Measurements from ENCODE around the gene PPIL1. TPM values are rescaled to one million over a fixed set of nuclear protein-coding genes. Genes with fewer than 3 reads are reported as not detected.
A peak's percentile ranks its signal among the peaks of the same experiment; 100 is the strongest.

Gene PPIL1
- total RNA-seq, 1 donor from 2014 or later, result 18.9 TPM

DNA sequence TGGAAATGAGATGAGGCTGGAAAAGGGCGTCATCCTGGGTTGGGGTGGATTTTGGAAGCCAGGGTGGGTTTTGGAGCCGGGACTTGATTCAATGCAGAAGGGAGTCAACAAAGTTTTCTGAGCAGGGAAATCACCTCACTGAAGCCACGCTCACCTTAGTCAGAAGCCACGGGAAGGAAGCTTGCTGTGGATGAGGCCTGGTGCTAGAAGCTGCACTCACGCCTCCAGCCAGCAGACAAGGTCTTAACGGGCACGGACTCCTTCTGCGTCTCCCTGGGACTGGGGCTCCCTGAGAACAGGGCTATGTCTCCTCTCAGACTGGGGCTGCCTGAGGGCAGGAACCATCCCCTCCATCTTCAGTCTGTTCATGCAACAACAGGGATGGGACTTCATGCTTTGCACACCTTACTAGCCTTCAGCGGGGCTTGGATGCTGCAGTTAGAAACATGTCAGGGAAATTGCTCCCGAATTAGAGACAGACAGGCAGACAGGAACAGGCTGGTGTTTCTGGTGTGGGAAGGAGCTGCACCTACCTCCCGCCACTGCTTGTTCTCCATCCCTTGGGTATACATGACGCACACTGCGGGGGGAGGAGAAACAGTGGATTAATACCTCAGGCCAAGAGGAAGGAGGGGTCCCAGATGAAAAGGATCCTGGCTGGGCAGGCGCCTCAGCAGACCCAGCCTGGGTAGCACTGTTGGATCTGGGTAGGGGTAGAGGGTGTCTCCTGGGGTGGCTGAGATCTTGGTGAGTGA, 52.8 kb downstream of the PPIL1 start:
- H3K9me3 ChIP-seq, result no peaks in the 10 kb centered on the region
- peaks cover 19% of the 10 kb centered on the region for H3K4me1 ChIP-seq
- no peaks in the 10 kb centered on the region for H3K36me3 ChIP-seq
- no peaks in the 10 kb centered on the region for H3K27me3 ChIP-seq
- no peak overlapping the region for H3K4me3 ChIP-seq
- intact Hi-C loops (cut with DNase I), result no loop called here
- TF ChIP-seq, protein P1, sequence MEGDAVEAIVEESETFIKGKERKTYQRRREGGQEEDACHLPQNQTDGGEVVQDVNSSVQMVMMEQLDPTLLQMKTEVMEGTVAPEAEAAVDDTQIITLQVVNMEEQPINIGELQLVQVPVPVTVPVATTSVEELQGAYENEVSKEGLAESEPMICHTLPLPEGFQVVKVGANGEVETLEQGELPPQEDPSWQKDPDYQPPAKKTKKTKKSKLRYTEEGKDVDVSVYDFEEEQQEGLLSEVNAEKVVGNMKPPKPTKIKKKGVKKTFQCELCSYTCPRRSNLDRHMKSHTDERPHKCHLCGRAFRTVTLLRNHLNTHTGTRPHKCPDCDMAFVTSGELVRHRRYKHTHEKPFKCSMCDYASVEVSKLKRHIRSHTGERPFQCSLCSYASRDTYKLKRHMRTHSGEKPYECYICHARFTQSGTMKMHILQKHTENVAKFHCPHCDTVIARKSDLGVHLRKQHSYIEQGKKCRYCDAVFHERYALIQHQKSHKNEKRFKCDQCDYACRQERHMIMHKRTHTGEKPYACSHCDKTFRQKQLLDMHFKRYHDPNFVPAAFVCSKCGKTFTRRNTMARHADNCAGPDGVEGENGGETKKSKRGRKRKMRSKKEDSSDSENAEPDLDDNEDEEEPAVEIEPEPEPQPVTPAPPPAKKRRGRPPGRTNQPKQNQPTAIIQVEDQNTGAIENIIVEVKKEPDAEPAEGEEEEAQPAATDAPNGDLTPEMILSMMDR (IDR thresholded peaks at IDR 0.05), result no peak
- TF ChIP-seq POLR2A (IDR thresholded peaks at IDR 0.05) (no peak), POLR2AphosphoS5 (IDR thresholded peaks at IDR 0.05; ENCODE audit: insufficient read depth in 1 of 2, low read depth in 1 of 2) (no peak)
- H3K27ac ChIP-seq, result peak overlapping the region; percentile 25
- no peak for DNase-seq (ENCODE audit: extremely low spot score in 2 of 2)

DNA sequence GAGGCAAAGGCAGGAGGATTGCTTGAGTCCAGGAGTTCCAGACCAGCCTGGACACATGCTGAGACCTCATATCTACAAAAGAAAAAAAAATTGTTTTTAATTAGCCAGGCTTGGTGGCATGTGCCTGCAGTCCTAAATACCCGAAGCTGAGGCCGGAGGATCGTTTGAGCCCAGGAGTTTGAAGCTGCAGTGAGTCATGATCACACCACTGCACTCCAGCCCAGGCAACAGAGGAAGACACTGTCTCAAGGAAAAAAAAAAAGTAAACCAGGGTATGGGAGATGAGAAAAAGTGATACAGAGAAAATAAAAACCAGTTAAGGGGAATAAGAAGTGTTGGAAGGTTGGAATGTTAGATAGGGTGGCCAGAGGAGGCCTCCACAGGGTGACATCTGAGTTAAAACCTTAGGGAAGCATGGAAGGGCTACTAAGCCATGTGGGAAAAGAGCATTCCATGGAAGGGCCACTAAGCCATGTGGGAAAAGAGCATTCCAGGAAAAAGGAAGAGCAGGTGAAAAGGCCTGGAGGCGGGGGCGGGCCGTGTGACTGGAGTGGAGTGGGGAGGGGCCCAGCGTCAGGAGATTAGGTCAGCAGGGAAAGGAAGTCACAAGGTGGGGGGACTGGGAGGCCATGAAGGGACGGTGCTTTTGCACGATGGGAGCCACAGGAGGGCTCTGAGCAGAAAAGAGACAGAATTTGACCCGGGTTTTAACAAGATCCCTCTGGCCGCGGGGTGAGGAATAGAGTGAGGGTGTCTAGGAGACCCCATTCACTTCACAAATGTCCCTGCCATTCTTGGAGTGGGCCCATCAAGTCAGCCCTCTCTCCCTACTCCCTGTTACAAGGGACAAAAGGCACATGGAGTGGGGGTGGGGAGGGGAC, 53.7 kb downstream of the PPIL1 start:
- peaks cover 10% of the 10 kb centered on the region for H3K4me1 ChIP-seq
- H3K9me3 ChIP-seq, result no peaks in the 10 kb centered on the region
- peak overlapping the region; percentile 25 for H3K27ac ChIP-seq
- H3K36me3 ChIP-seq, result no peaks in the 10 kb centered on the region
- intact Hi-C loops (cut with DNase I), result no loop called here
- DNase-seq (ENCODE audit: extremely low spot score in 2 of 2), result no peak
- TF ChIP-seq POLR2AphosphoS5 (IDR thresholded peaks at IDR 0.05; ENCODE audit: insufficient read depth in 1 of 2, low read depth in 1 of 2) (no peak), POLR2A (IDR thresholded peaks at IDR 0.05) (no peak)
- TF ChIP-seq, protein P1 (IDR thresholded peaks at IDR 0.05), result no peak
- no peak overlapping the region for H3K4me3 ChIP-seq
- H3K27me3 ChIP-seq, result no peaks in the 10 kb centered on the region

DNA sequence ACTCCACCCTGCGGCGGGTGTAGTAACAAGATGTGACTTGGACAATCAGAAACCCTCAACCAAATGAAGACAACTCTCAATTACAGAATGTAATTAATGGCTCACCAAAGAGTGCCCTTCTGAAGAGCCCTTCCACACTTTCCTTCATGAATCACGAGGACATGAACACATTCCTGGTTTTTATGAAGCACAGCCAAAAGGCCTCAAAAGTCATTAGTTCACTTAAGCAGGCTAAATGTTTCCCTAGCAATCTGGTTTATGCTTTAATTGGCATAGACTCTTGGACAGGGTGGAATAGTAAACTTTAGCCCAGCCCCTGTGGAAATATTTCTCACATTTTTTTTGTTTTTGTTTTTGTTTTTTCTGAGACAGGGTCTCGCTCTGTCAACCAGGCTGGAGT, 55.8 kb downstream of the PPIL1 start:
- intact Hi-C loops (cut with DNase I), result no loop called here
- no peaks in the 10 kb centered on the region for H3K27me3 ChIP-seq
- no peak for DNase-seq (ENCODE audit: extremely low spot score in 2 of 2)
- no peak overlapping the region for H3K27ac ChIP-seq
- TF ChIP-seq POLR2AphosphoS5 (IDR thresholded peaks at IDR 0.05; ENCODE audit: insufficient read depth in 1 of 2, low read depth in 1 of 2), result no peak
- no peak for TF ChIP-seq POLR2A (IDR thresholded peaks at IDR 0.05)
- TF ChIP-seq, protein P1 (IDR thresholded peaks at IDR 0.05), result no peak
- H3K4me3 ChIP-seq, result no peak overlapping the region
- H3K4me1 ChIP-seq, result peaks cover 8% of the 10 kb centered on the region
- H3K9me3 ChIP-seq, result no peaks in the 10 kb centered on the region
- no peaks in the 10 kb centered on the region for H3K36me3 ChIP-seq

DNA sequence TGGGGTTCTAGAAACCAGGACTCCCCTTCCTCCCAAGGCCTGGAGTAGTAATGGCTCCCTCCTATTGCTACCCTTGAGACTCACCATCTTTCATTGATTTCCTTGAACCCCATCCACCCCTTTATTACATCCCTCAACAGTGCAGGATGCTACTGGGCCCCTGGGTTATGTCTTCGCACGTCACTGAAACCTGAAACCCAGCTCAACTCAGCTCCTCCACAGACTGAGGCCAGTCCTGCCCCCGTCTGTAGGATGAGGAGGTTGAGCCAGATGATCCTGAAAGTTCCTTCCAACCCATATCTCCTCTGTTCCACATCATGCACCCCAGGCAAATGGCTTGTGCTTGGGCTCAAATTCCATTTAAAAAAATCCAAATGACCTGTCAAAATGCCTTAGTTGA, 56.8 kb downstream of the PPIL1 start:
- Histone ChIP-seq H3K36me3 (no peaks in the 10 kb centered on the region), H3K27ac (no peak overlapping the region), H3K27me3 (no peaks in the 10 kb centered on the region), H3K4me1 (peaks cover 8% of the 10 kb centered on the region), H3K9me3 (no peaks in the 10 kb centered on the region), H3K4me3 (no peak overlapping the region)
- no peak for TF ChIP-seq POLR2AphosphoS5 (IDR thresholded peaks at IDR 0.05; ENCODE audit: insufficient read depth in 1 of 2, low read depth in 1 of 2)
- TF ChIP-seq, protein P1 (IDR thresholded peaks at IDR 0.05), result no peak
- TF ChIP-seq POLR2A (IDR thresholded peaks at IDR 0.05), result no peak
- no peak for DNase-seq (ENCODE audit: extremely low spot score in 2 of 2)
- intact Hi-C loops (cut with DNase I), result no loop called here

All from vagina (tissue), 2 donors.